Brain pericyte (primary cell): ENCODE data around the gene PRSS48.
"Not testable (repeated sequence)": the region's sequence is repeated elsewhere in the genome, so short reads cannot be mapped to it uniquely, and the experiment has no call there.

Experiments used
- DNase-seq: peaks from one replicate; pipeline ENCODE4 v3.0.0-alpha.2; 2012; ENCODE audit warnings: low read depth, low spot score

Gene PRSS48

DNA sequence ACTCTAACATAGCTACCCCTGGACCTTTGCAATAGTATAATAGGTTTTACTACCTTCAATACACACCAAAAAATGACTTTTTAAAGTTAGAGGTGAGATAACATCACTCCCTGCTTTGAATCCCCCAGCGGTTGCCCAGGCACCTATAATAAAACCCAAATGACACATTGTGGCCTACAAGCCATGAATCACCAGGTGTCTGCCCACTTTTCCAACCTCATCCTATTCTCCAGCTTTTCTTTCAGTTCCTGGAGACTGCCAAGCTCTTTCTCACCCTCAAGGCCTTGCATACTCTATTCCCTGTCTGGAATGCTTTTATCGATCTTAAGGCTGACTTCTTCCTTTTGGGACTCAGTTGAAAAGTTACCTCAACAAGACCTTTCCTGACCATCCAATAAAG, 16.4 kb upstream of the PRSS48 start:
- no peak for DNase-seq

DNA sequence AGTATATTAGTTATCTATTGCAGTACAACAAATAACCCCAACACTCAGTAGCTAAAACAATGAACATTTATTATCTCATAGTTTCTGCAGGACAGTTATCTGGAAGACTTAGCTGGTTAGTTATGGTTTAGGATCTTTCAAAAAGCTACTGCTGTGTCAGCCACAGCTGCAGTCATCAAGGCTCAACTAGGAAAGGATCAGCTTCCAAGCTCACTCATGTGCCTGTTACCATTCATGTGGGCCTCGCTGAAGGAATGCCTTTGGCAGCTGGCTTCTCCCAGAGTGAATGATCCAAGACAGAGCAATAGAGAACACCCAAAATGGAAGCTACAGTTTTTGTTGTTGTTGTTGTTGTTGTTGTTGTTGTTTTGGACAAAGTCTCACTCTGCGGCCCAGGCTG, 13.5 kb upstream of the PRSS48 start:
- DNase-seq = no peak

DNA sequence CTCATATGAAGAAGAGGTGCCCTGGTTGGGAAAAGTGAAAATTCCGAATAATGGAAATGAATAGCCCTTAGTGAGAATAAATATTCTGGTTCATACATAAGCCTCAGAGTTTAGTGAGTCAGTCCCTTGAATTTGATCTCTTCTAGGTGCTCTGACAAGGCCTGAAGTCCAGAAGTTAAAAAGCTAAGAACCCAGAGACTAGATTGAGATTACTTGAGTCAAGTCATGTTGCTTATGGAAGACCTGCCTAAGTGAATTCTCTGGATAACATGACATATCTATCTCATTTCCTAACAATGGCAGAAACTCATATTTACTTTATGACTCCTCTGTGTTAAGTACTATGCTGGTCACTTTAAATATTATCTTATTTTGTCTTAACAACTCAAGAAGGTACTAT, 10.5 kb upstream of the PRSS48 start:
- no peak for DNase-seq

DNA sequence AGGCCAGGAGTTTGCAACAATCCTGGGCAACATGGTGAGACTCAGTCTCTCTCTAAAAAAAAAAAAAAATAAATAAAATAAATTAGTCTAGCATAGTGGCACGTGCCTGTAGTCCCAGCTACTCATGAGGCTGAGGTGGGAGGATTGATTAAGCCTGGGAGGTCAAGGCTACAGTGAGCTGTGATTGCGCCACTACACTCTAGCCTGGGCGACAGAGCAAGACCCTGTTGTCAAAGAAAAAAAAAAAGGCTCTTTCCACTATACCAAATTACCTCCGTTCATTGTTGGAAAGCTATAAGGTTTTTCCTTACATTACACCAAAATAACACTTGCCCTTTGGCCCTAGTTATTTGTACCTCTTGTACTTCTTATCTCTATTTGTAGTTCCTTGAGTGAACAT, 9.9 kb upstream of the PRSS48 start:
- DNase-seq = no peak

DNA sequence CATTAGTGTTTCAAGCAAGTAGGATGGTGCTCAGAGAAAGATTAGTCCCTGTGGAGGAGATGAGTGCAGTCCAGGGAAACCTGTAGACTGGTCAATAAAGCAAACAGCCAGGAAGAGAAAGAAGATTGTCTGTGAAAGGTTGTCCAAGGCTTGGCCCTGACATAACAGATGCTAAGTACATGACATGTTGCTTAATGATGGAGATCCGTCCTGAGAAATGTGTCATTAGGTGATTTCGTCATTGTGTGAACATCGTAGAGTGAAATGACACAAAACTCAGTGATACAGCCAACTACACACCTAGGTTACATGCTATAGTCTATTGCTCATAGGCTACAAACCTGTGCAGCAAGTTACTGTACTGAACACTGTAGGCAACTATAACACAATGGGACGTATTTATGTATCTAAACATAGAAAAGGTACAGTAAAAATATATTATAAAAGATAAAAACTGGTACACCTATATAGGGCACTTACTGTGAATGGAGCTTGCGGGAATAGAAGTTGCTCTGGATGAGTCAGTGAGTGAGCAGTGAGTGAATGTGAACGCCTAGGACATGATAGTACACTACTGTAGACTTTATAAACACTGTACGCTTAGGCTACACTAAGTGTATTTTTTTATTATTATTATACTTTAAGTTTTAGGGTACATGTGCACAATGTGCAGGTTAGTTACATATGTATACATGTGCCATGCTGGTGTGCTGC, 9.0 kb upstream of the PRSS48 start:
- no peak for DNase-seq

DNA sequence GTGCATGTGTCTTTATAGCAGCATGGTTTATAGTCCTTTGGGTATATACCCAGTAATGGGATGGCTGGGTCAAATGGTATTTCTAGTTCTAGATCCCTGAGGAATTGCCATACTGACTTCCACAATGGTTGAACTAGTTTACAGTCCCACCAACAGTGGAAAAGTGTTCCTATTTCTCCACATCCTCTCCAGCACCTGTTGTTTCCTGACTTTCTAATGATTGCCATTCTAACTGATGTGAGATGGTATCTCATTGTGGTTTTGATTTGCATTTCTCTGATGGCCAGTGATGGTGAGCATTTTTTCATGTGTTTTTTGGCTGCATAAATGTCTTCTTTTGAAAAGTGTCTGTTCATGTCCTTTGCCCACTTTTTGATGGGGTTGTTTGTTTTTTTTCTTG, 8.1 kb upstream of the PRSS48 start:
- not testable (repeated sequence) for DNase-seq

DNA sequence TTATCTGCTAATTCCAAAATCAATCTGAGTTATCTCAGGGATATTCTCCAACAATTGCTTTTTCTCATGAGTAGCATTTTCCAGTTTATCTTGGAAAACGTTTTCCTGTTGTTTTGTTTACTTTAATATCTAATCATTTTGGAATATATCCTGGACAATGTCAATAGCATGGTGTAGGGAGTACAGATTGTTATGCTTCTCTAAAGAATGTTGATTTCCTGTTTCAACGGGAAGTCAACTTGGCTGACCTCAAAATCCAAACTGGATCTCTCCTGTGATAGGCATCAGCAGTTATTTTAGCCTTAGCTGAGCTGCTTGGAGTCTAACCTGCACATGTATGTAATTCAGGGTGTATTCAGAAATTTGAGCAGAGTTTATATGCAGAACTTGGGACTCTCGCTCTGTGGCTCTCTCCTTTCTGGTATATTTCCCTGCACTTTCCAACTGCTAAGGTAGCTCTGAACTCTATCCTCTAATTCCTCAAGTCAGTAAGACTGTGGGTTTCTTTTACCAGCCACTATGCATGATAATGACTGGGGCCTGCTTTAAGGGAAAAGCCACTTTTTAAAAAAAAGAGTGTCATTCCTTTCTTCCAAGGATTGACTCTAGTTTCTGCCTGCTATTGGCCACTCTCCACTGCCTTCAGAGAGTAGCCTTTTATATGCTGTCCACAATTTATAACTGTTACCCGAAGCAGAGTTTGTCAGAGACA, 7.7 kb downstream of the PRSS48 start:
- no peak for DNase-seq

DNA sequence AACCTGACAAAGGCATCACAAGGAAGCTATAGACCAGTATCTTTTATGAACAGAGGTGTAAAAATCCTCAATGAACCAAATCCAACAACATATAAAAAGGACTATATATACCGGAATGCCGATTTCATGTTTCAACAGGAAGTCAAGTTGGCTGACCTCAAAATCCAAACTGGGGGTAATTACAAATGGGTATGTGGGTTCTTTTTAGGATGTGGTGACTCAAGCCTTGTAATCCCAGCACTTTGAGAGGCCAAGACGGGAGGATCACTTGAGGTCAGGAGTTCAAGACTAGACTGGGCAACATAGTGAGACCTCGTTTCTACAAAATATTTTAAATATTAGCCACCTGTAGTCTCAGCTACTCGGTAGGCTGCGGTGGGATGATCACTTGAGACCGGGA, 10.4 kb downstream of the PRSS48 start:
- no peak for DNase-seq

DNA sequence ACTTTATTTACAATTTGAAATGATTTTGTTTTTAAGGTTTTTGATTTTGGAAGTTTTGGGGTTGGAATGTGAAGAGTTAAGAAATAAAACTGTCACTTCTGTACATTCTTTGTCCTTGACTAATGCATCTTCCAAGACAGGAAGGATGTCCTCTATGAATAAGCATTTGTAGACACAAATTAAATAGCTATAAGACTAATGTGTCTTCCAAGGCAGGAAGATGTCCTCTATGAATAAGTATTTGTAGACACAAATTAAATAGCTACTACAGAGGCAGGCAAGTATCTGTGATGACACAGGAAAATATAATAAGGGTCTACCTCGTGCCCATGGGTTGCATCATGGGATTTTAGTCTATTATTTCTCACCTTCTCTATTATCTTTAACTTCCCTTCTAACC, 14.5 kb downstream of the PRSS48 start:
- no peak for DNase-seq

DNA sequence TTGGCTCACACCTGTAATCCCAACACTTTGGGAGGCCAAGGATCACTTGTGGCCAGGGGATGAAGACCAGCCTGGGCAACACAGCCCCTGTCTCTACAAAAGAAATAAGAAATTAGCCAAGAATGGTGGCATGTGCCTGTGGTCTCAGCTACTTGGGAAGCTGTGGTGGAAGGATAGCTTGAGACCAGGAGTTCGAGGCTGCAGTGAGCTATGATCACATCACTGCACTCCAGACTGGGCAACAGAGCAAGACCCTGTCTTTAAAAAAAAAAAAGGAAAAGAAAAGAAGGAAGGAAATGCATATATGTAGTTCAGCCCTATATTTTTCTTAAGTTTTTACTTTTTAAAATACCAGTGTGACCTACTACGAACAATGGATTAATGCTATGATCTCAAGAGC, 15.1 kb downstream of the PRSS48 start:
- DNase-seq = no peak

DNA sequence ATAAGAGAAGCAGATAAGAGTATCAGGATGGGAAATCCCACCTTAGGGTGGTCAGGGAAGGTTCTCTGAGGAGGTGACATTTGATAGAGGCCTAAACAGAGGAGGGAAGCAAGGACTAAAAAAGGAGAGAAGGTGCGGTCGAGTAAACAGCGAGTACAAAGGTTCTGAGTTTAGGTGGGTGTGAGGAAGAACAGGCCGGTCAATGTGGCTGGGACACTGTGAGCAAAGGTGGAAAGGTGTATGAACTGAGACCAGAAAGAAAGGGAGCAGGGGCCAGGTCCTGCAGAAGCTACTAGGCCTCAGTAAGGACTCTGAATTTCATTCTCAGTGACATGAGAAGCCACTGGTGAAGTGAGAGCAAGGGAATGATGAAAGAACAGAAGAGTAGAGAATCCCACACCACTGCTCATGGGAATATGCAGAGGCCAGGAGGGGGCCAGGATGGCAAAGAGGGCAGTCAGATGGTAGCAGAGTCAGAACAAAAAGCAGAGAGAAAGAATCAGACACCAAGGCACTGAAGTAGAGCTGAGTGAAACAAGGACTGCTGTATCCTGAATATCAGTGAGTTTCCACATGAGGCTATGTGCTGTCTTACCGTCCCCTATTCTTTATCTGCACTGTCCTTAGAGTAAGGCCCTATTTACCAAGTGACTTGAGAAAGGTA, 18.0 kb downstream of the PRSS48 start:
- no peak for DNase-seq

DNA sequence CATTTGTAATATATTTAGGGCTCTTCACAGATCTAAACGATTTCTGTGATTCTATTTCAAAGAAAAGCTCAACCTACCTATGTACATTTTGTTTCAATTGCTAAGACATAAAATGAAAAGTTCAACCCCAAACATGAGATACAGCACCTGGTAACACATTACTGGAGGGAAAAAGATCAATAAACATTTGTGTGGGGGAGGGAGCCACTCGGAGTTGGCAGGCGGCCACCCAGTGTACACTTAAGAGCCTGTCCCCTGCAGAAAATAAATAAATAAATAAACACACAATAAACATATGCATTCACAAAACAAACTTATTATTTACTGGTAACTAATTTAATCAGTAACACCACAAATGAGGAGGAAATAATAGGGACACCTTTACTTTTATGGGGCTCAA, 19.3 kb downstream of the PRSS48 start:
- no peak for DNase-seq

DNA sequence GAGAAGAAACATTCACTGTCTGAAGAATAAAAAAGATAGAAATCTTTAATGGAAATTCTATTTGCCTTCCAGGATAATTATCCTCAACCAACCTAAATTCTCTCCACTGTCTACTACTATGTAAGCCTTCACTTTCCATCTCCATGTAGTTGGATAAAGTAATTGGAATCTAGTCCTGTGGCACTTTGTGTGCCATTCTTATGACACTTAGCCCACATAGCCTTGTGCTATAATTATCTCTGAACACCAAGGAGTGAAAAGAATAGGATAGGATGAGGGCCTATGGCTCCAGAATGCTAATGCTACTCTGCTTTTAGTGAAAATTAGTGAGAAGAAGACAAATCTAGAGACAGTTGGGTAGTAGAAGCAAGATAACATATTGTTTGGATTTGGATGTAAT, 20.2 kb downstream of the PRSS48 start:
- DNase-seq = no peak

DNA sequence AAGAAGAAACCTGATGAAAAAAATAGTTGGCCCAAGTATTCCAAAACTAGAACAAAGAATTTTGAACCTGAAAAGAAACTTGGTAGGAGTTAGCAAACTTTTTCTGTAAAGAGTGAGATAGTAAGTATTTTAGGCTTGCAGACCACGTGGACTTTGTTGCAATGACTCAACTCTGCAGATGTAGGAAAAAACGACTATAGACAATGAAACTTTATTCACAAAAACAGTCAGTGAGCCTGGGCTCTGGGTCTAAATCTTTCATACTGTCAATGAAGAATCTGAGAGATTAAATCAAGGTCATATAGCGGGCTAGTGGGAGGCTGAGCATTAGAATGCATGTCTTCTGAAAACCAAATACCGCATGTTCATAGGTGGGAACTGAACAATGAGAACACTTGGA, 25.5 kb downstream of the PRSS48 start:
- DNase-seq = no peak

DNA sequence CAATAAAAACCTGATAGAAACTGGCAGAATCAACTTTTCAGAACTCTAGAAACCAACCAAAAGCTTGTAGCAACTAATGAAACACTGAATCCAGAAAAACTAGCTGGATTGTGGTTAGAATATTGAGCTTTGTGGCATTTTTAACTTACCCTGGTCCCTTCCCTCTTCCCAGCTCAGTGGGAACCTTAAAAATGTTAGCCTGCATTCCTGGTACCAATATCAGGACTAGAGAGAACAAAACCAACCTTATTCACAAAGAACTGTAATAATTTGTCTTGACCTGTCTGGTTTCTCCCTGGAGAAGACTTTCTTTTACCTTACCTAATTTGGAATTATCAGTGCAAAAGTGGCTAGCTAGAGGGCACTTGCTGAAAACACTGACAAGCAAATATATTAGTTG, 27.3 kb downstream of the PRSS48 start:
- DNase-seq = no peak

DNA sequence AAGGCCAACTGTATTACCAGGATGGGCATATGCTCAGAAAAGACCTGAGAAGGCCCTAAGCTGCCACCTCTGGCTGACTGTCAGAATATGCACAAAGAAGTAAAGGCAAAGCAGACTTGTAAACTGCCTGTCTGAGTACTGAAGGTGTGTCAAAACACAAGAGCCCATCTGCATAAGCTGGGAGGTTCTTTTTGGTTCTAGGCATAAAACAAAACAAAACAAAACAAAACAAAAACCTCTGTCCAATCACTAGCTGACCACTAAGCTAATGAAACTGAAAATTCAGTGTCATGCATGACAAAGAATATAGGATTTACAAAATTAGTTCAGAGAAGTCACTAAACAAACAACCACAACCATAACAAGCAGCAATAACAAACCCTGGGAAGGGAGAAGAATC, 27.8 kb downstream of the PRSS48 start:
- DNase-seq = no peak

DNA sequence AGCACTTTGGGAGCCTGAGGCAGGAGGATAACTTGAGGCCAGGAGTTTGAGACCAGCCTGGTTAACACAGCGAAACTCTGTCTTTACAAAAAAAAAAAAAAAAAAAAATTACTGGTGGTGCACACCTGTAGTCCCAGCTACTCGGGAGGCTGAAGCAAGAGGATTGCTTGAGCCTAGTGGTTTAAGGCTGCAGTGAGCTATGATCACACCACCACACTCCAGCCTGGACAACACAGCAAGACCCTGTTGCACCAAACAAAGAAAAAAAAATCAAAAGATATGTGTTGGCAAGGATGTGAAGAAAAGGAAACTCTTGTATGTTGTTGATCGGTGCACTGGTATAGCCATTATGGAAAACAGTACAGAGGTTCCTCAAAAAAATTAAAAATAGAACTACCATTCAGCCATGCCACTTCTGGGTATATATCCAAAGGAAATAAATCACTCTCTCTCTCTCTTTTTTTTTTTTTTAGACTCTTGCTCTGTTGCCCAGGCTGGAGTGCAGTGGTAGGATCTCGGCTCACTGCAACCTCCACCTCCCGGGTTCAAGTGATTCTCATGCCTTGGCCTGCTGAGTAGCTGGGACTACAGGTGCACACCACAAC, 33.3 kb downstream of the PRSS48 start:
- no peak for DNase-seq

DNA sequence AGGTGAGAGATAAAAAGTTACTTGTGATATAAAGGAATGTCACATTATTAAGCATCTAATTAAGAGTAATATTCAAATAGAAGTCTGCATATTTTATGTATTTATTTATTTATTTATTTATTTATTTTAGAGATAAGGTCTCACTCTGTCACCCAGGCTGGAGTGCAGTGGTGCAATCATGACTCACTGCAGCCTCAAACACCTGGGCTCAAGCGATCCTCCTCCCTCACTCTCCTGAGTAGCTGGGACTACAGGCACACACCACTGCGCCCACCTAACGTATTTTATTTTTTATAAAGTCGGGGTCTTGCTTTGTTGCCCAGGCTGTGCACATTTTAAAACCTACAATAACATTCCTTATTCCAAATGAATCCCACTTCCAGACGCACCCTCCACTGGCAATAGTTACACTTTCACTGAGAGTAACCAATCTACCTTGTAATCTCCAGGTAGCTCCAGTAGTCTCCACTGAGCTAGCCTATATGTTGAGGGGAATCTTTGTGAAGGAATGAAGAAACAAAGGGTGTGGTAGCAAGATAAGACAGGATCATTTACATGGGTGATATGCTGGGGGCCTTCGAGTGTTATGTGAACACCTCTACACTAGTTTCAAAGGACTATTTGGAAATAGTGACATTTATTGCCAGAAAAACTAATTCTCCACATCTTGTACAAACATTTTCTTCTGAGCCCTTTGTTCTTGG, 36.5 kb downstream of the PRSS48 start:
- no peak for DNase-seq

DNA sequence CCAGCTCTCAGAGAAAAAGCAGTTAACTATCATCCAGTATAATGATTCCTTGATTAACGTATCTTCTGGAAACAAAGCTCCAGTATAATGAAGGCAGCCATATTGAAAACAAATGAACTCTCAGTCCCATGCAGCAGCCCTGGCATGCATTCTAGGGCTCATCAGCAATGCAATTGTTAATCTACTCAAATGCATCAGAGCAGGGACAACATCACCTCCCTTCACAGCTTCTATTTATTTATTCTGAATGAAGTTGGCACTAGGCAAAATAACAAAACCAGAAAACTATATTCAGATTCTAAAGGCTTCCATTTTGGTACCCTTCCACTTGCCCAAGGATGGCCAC, 37.0 kb downstream of the PRSS48 start:
- no peak for DNase-seq

DNA sequence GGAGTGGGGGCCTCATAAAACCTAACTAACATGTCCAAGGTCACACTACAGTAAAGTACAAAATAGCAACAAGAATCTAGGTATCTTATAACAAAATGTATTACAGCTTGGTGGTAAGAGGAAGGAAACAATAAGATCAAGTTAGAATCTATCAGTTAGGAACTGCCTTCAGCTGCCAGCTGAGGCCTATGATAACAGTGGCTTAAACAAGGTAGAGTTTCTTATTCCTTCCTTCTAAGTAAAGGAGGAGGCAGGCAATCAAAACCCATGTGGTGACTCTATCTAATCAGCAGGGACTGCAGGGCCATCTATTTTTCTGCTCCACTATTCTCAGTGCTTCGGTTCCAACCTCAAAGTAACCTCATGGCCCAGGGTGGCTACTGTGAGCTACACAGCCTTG, 37.5 kb downstream of the PRSS48 start:
- no peak for DNase-seq

DNA sequence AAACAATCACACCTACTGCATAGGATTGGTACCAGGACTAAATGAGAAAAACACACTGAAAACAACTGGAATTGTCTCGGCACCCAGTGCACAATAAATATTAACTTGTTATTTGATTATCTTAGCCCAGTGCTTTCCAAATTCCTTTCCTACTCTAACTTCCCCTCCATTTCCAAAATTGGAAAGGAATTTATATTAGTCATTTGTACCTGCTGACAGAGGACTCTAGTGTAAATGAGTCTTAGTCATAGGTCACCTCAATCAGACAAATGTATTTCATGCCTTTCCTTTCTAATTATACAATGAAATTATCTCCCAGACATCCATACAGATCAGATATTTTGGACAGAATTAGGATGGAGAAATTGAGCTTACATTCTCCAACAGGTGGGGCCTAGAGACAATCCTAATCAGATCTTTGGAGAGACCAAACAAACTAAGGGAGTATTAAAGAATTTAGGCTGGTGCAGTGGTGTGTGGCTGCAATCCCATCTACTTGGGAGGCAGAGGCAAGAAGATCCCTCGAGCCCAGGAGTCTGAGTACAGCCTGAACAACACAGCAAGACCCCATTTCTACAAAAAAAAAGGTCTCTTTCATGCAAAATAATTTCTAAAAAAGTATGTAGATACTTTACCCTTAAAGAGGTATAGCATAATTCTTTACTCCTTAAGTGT, 38.4 kb downstream of the PRSS48 start:
- DNase-seq = no peak

DNA sequence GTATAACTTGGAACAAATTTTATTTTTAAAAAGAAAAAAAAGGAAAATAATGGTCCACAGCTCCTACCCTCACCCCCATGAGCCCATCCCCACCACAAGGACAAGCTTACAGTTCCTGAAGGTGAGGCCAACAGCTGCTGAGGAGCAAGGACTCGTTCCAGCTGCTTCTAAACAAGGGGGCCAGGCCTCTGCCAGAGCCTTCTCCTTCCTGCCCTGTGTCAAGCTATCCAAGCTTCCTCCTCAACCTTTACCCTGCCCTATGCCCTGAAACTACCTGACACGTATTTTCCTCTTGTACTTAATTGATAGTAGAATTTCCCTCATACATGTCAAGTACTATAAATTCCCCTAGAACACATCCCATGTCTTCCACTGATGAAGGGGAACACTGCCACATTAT, 39.7 kb downstream of the PRSS48 start:
- no peak for DNase-seq
